Rectal smooth muscle tissue (tissue), 1 donor: ENCODE data around the gene HDGF.
"Not testable (repeated sequence)": the region's sequence is repeated elsewhere in the genome, so short reads cannot be mapped to it uniquely, and the experiment has no call there.

ENCODE experiments used
- H3K27ac ChIP-seq: one replicate; pipeline ENCODE4 v1.7.0; 2013; ENCODE audit warnings: low read depth, low read length, inconsistent platforms
- H3K27me3 ChIP-seq: one replicate; pipeline ENCODE4 v1.7.0; 2013; ENCODE audit warnings: low read length; ENCODE audit not compliant: control insufficient read depth, insufficient read depth
- H3K36me3 ChIP-seq: one replicate; pipeline ENCODE4 v1.7.0; 2013; ENCODE audit warnings: low read length; ENCODE audit not compliant: control insufficient read depth, insufficient read depth
- H3K4me1 ChIP-seq: one replicate; pipeline ENCODE4 v1.7.0; 2013; ENCODE audit warnings: low read length; ENCODE audit not compliant: control insufficient read depth, insufficient read depth
- H3K4me3 ChIP-seq: one replicate; pipeline ENCODE4 v1.7.0; 2013; ENCODE audit warnings: low read length
- H3K9ac ChIP-seq: one replicate; pipeline ENCODE4 v1.7.0; 2013; ENCODE audit warnings: low read length

The HDGF gene

DNA sequence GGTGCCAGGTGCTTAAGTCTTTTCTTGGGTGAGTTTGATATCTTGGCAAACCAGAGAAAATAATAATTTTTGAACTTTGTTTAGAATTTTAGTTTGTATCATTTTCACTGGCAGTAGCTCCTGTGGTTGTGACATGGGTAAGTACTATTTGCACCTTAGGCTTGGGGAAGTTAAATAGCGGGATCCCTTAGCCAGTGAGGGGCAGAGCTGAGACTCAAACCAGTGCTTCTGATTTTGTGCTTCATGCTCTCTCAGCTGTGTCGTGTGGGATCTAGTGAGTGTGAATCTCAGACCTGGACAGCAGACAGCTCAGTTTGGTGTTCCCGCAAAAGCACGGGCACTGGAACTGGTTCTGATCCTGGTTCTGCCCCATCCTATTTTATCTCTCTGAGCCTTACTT lies 25.5 kb upstream of the HDGF start:
- Histone ChIP-seq H3K27ac (no peak overlapping the region), H3K4me1 (peaks cover 11% of the 10 kb centered on the region), H3K9ac (no peak overlapping the region)

GRCh38 chr1:156775799-156776198 lies 24.3 kb upstream of the HDGF start:
- H3K4me1 ChIP-seq = peaks cover 17% of the 10 kb centered on the region
- H3K27ac ChIP-seq = no peak overlapping the region
- H3K4me3 ChIP-seq = no peak overlapping the region
- H3K9ac ChIP-seq = no peak overlapping the region
- H3K36me3 ChIP-seq = peaks cover 6% of the 10 kb centered on the region
- H3K27me3 ChIP-seq = no peaks in the 10 kb centered on the region

More for the DNA sequence above, 25.5 kb upstream of the HDGF start:
- Histone ChIP-seq H3K27me3 (no peaks in the 10 kb centered on the region), H3K36me3 (no peaks in the 10 kb centered on the region), H3K4me3 (no peak overlapping the region)

DNA sequence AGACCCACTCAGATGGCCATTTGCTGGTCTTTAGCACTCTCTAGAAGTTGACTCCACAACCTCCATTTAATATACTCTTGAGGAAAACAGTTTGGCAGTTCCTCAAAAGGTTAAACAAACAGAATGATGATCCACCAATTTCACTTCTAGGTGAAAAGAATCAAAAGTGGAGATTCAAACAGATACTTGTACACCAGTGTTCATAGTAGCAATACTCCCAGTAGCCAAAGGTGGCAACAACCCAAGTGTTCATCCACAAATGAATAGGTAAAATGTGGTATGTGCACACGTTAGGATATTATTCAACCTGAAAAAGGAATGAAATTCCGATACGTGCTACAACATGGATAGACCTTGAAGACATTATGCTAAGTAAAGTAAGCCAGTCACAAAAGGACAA lies 22.1 kb upstream of the HDGF start:
- Histone ChIP-seq H3K9ac (no peak overlapping the region), H3K36me3 (peaks cover 8% of the 10 kb centered on the region), H3K27ac (no peak overlapping the region), H3K4me3 (no peak overlapping the region), H3K27me3 (no peaks in the 10 kb centered on the region), H3K4me1 (peaks cover 24% of the 10 kb centered on the region)

DNA sequence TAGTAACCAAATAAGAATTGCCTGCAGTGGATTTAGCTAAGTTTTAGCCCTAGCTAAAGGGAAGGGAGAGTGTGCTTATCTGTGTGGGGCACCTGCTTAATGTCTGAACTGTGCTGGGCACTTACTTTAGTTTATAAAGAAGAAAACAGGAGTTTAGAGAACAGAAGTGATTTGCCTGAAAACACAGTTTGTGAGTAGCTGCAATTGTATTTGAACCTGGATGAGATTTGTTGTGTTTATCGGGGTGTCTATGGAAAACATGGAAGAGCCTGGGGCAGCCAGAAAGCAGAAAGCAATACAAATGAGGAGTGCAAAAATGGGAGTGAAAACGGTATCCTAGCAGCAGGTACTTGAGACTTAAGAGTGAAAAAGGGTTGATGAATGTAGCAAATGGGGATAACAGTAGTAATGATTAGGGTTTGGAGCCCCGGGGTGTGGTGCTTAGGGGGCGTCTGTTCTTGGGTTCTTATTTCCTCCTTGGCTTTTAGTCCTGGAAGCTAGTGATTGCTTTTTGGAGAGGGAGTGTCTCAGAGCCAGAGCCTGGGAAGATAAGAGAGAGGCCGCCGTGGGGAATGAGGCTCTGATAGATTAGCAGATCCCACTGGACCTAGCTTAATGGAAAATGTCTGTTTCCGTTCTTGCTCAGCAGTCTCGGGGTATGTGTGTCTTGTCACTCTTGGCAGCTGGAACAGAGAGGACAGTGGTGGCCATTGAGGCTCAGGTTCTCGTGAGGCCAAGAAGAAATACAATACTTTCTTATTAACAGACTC lies 21.4 kb upstream of the HDGF start:
- Histone ChIP-seq H3K27ac (no peak overlapping the region), H3K36me3 (peaks cover 8% of the 10 kb centered on the region), H3K4me3 (no peak overlapping the region), H3K4me1 (peaks cover 28% of the 10 kb centered on the region), H3K27me3 (no peaks in the 10 kb centered on the region), H3K9ac (no peak overlapping the region)

DNA sequence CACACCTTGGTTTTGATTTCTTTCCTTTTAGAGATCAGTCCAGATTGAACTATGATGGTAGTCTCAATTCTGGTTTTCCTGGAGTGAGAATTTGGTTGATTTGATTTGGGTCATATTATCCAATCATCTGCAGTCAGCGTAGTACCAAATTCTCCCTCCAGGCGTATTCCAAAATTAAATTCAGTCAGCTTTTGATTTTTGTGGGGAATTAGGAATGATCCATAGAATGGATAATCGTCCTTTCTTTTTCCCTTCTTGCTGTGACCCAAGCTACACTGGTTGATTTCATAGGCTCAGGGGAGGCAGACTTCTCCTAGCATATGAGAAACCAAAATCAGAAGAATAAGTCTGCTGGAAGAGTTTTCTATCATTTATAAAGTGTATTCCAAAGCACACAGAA lies 20.7 kb upstream of the HDGF start:
- no peak overlapping the region for H3K9ac ChIP-seq
- H3K4me3 ChIP-seq = no peak overlapping the region
- no peak overlapping the region for H3K27ac ChIP-seq
- H3K4me1 ChIP-seq = peaks cover 28% of the 10 kb centered on the region
- H3K36me3 ChIP-seq = peaks cover 8% of the 10 kb centered on the region
- H3K27me3 ChIP-seq = no peaks in the 10 kb centered on the region

GRCh38 chr1:156768610-156769295 lies 17.3 kb upstream of the HDGF start:
- Histone ChIP-seq H3K27ac (no peak overlapping the region), H3K36me3 (peaks cover 8% of the 10 kb centered on the region), H3K4me1 (peaks cover 35% of the 10 kb centered on the region), H3K9ac (peak overlapping the region; percentile 82), H3K27me3 (no peaks in the 10 kb centered on the region), H3K4me3 (peak overlapping the region; percentile 90)

DNA sequence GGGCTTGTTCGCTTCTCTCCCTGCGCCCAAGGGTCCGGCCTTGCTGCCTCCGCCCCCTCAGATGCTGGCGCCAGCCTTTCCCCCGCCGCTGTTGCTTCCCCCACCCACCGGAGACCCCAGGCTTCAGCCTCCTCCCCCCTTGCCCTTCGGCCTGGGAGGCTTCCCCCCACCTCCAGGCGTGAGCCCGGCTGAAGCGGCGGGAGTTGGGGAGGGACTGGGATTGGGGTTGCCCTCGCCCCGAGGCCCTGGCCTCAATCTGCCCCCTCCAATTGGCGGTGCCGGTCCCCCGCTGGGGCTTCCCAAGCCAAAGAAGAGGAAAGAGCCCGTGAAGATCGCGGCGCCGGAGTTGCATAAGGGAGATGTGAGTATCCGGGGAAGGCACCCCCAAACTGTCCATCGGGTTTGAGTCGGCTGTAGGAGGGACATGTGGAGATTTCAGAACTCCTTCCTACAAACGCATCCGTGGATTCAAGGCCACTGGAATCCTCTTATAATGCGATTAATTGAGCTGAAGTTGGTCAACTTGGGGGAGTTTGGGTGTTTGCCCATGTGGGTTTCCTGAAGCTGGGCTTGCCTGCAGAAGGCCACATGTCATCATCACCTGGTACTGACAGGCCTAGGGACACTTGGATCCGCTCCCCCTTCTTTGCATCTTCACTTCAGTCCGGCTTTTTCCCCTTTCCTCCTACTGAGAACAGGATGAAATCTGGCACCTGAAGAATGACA lies 16.6 kb upstream of the HDGF start:
- H3K4me1 ChIP-seq = peaks cover 31% of the 10 kb centered on the region
- H3K27ac ChIP-seq = peak overlapping the region; percentile 90
- H3K4me3 ChIP-seq = peak overlapping the region; percentile 90
- peak overlapping the region; percentile 82 for H3K9ac ChIP-seq
- H3K36me3 ChIP-seq = peaks cover 8% of the 10 kb centered on the region
- no peaks in the 10 kb centered on the region for H3K27me3 ChIP-seq

DNA sequence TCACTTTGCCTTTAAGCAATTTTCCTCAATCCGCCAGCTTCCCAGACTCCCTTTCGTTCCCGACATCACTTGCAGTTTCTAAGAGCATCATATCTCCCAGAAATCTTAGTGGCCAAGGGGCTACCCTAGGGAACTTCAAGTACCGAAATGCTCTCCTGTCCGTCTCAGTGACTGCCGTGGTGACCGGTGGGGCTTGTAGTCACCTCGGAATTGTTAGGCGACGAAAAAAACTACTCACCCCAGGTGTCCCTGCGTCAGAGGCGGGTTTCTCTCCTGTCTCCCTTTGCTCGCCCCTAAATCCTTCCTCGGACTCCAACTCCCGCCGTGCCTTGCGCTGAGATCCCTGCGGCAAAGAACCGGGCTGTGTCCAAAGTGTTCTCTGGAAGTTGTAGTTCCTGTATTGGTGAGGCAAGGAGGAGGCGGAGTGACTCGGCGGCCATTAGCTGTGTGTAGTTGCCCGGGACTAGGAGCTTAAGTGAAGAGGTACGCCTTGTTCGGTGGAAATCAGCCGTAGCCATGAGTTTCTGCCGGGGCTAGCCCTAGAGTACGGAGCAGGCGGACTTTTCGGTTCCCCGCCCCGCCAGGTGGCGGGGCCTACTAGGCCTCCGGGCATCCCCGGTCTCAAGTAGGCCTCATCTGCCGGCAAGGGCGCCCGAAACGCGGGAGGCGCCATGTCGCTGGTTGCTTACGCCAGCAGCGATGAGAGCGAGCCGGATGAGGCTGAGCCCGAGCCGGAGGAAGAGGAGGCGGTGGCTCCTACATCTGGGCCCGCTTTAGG lies 15.8 kb upstream of the HDGF start, which contains the start of gene PRCC:
Gene PRCC (plus strand): TSS at position 435 of the 778 bp plus-strand sequence. CDS start 237 bp downstream, at position 672.
- H3K27ac ChIP-seq = peak within 1 kb of the TSS; percentile 95
- H3K36me3 ChIP-seq = peaks cover 8% of the 10 kb centered on the region
- peak within 1 kb of the TSS; percentile 82 for H3K9ac ChIP-seq
- H3K4me3 ChIP-seq = peak within 1 kb of the TSS; percentile 90
- H3K27me3 ChIP-seq = no peaks in the 10 kb centered on the region
- H3K4me1 ChIP-seq = peaks cover 24% of the 10 kb centered on the region

DNA sequence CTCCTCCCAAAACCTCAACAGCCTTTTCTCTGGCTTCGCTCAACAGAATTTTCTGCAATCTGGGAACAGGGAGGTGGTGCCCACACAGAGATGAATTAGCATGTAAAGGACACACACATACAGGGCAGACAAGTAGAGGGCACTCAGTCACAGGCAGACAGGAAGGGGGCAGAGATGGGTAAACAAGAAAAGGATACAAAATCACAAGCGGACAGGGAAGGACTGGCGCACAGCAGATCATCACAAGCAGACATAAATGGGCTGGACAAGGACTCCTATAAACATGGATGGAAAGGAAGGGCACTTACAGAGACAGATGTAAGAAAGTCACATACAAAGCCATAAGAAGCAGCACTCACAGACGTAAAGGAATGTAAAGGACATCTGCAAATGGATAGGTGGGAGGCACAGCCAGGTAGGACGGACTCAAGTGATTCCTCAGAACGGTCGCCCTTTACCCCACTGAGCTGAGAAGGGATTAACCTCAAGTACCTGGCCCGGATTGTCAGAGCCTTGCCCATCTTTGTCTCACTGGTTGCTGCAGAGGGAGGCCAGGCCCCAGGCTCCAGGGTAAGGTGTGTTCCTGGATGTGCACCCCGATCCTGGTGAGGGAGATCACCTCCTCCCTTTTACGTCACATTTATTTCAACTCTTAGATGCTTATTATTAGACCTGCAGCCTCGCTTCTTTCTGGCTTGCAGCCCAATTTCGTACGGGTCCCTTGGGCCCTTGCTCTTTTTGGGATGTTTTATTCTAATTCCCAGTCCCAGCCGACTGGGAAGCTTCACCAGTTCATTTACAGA lies 15.0 kb upstream of the HDGF start:
- Histone ChIP-seq H3K27ac (peak overlapping the region; percentile 95), H3K27me3 (no peaks in the 10 kb centered on the region), H3K4me3 (peak overlapping the region; percentile 85), H3K36me3 (peaks cover 8% of the 10 kb centered on the region), H3K4me1 (peaks cover 24% of the 10 kb centered on the region), H3K9ac (peak overlapping the region; percentile 54)

GRCh38 chr1:156765666-156766065 lies 14.2 kb upstream of the HDGF start:
- Histone ChIP-seq H3K9ac (no peak overlapping the region), H3K27me3 (no peaks in the 10 kb centered on the region), H3K4me1 (peaks cover 17% of the 10 kb centered on the region), H3K4me3 (no peak overlapping the region), H3K36me3 (peaks cover under 1% of the 10 kb centered on the region), H3K27ac (no peak overlapping the region)

- not testable (repeated sequence) for H3K36me3 ChIP-seq, H3K27me3 ChIP-seq, H3K4me3 ChIP-seq, H3K9ac ChIP-seq, H3K27ac ChIP-seq
- H3K4me1 ChIP-seq = peaks cover 17% of the 10 kb centered on the region
Measured at GRCh38 chr1:156765136-156765535, 13.7 kb upstream of the HDGF start.
